GM06990 (cell line): ENCODE data around the gene TMEFF2.
"Not testable (repeated sequence)": the region's sequence is repeated elsewhere in the genome, so short reads cannot be mapped to it uniquely, and the experiment has no call there.

Experiments
- DNase-seq: peaks from one replicate; pipeline ENCODE4 v3.0.0-alpha.2; 2011; ENCODE audit not compliant: insufficient read length; ENCODE audit errors: extremely low read depth
- H3K27me3 ChIP-seq: replicated peaks from 2 replicates; pipeline ENCODE4 v1.6.0; 2011; ENCODE audit warnings: low read length; ENCODE audit not compliant: control insufficient read depth, insufficient read depth
- H3K36me3 ChIP-seq: 2 replicates; pipeline ENCODE4 v1.5.1; 2011; ENCODE audit warnings: low read length; ENCODE audit not compliant: control insufficient read depth, insufficient read depth
- H3K4me3 ChIP-seq: replicated peaks from 2 replicates; pipeline ENCODE4 v1.5.1; 2011; ENCODE audit warnings: low read depth, mild to moderate bottlenecking, control low read depth, low read length
- TF ChIP-seq, protein P1 (sequence below): IDR thresholded peaks from 2 replicates; pipeline ENCODE4 v1.5.1; 2011; ENCODE audit warnings: low read length, control low read depth, mild to moderate bottlenecking, inconsistent platforms; ENCODE audit not compliant: insufficient read depth, poor library complexity, severe bottlenecking

The TMEFF2 gene

GRCh38 chr2:192119536-192119935 is 75.2 kb downstream of the TMEFF2 start:
- H3K4me3 ChIP-seq = no peak overlapping the region
- TF ChIP-seq, protein P1, sequence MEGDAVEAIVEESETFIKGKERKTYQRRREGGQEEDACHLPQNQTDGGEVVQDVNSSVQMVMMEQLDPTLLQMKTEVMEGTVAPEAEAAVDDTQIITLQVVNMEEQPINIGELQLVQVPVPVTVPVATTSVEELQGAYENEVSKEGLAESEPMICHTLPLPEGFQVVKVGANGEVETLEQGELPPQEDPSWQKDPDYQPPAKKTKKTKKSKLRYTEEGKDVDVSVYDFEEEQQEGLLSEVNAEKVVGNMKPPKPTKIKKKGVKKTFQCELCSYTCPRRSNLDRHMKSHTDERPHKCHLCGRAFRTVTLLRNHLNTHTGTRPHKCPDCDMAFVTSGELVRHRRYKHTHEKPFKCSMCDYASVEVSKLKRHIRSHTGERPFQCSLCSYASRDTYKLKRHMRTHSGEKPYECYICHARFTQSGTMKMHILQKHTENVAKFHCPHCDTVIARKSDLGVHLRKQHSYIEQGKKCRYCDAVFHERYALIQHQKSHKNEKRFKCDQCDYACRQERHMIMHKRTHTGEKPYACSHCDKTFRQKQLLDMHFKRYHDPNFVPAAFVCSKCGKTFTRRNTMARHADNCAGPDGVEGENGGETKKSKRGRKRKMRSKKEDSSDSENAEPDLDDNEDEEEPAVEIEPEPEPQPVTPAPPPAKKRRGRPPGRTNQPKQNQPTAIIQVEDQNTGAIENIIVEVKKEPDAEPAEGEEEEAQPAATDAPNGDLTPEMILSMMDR = no peak

GRCh38 chr2:192117705-192118104 is 77.0 kb downstream of the TMEFF2 start:
- TF ChIP-seq, protein P1 = no peak
- no peaks in the 10 kb centered on the region for H3K36me3 ChIP-seq
- DNase-seq = no peak
- no peak overlapping the region for H3K4me3 ChIP-seq
- no peaks in the 10 kb centered on the region for H3K27me3 ChIP-seq

More at GRCh38 chr2:192119536-192119935, 75.2 kb downstream of the TMEFF2 start:
- no peaks in the 10 kb centered on the region for H3K36me3 ChIP-seq
- DNase-seq = peak; percentile 6
- H3K27me3 ChIP-seq = no peaks in the 10 kb centered on the region

DNA sequence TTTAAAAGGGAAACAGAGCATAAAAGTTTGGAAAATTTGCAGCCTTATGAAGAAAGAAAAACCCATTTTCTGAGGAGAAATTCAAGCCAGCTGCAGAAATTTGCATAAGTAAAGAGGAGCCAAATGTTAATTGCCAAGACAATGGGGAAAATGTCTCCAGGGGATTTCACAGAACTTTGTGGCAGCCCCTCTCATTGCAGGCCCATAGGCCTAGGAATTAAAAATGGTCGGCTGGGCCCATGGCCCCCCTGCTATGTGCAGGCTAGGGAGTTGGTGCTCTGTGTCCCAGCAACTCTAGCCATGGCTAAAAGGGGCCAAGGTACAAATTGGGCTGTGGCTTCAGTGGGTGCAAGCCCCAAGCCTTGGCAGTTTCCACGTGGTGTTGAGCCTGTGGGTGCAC is 83.2 kb downstream of the TMEFF2 start:
- not testable (repeated sequence) for H3K36me3 ChIP-seq, H3K27me3 ChIP-seq, H3K4me3 ChIP-seq, DNase-seq

DNA sequence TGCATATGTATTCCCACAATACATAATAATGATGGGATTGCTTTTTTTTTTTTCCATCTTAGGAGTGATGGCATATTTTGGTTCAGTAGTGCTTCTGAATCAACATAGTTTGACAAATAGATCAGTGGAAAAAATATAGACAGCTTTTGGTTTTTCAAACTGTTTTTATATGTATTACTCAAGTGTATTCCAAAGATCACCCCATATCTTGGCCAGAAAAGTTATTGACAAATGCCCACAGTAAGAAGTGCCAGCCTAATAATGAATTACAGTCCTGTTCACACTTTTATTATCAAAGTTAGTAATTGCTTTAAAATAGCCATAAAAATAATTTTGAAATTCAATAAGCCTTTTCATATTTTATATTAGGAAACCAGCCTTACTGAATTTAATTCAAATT is 95.0 kb downstream of the TMEFF2 start:
- H3K27me3 ChIP-seq = no peaks in the 10 kb centered on the region
- TF ChIP-seq, protein P1 = no peak
- H3K4me3 ChIP-seq = no peak overlapping the region
- H3K36me3 ChIP-seq = no peaks in the 10 kb centered on the region
- no peak for DNase-seq

DNA sequence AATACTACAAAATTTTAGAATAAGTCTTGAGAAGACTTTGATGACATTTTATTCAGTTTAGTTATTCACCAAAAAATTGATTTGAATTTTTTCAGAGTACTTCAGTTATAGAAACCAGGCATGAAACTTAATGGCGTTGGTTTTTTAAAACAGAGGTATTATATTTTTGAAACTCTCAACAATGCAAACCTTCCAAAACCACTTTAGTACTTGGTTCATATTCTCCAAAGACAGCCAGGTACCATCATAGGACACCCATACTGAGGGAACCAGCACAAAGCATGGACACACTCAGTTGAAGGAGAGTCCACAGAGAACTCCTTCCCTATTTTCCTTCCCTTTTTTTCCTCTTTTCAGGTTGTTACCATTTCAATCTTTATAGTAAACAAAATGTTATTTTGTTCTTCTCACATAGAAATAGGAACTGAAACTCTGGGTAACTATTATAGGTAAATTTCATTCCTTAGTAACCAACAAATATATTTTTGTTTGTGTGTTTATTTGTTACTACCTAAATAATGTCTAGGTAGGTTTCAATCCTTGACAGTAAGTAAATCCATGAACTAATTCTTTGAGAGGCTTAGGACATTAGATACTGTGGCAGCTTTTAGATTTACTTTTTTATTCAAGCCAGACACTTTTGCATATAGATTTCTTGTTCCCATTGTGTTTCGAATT is 95.8 kb downstream of the TMEFF2 start:
- Histone ChIP-seq H3K4me3 (no peak overlapping the region), H3K36me3 (no peaks in the 10 kb centered on the region), H3K27me3 (no peaks in the 10 kb centered on the region)
- TF ChIP-seq, protein P1 = no peak
- DNase-seq = peak; percentile 19

GRCh38 chr2:192091476-192091875 is 103.3 kb downstream of the TMEFF2 start:
- H3K27me3 ChIP-seq = no peaks in the 10 kb centered on the region
- no peak overlapping the region for H3K4me3 ChIP-seq
- TF ChIP-seq, protein P1 = no peak
- DNase-seq = no peak
- H3K36me3 ChIP-seq = no peaks in the 10 kb centered on the region
